Smooth muscle cell (in vitro differentiated cells): ENCODE data around the gene RIPOR1. TPM values are rescaled to one million over a fixed set of nuclear protein-coding genes. Genes with fewer than 3 reads are reported as not detected.
"Not testable (repeated sequence)": the region's sequence is repeated elsewhere in the genome, so short reads cannot be mapped to it uniquely, and the experiment has no call there.

Experiments
- DNase-seq: peaks from one replicate; lab custom pipeline; 2025; ENCODE audit not compliant: unreplicated experiment; lab: John Stamatoyannopoulos, UW
- H2AFZ ChIP-seq: fragments of 200-600 bp; sonication (generic); 2 replicates; pipeline ENCODE4 v1.6.0; 2016; ENCODE audit warnings: antibody characterized with exemption, low read depth, mild to moderate bottlenecking
- H3F3A ChIP-seq: fragments of 200-600 bp; sonication (generic); 2 replicates; pipeline ENCODE4 v1.6.0; 2017; ENCODE audit warnings: antibody characterized with exemption, low read depth
- H3K27ac ChIP-seq: fragments of 200-600 bp; sonication (generic); 2 replicates; pipeline ENCODE4 v1.5.1; 2016; ENCODE audit warnings: low read depth, mild to moderate bottlenecking
- H3K27me3 ChIP-seq: fragments of 200-600 bp; sonication (generic); 2 replicates; pipeline ENCODE4 v1.6.1; 2016; ENCODE audit warnings: low read depth, mild to moderate bottlenecking
- H3K36me3 ChIP-seq: fragments of 200-600 bp; sonication (generic); 2 replicates; pipeline ENCODE4 v1.5.1; 2016; ENCODE audit warnings: low read depth
- H3K4me1 ChIP-seq: fragments of 200-600 bp; sonication (generic); 2 replicates; pipeline ENCODE4 v1.5.1; 2016; ENCODE audit warnings: low read depth
- H3K4me2 ChIP-seq: fragments of 200-600 bp; sonication (generic); 2 replicates; pipeline ENCODE4 v1.6.0; 2016; ENCODE audit warnings: mild to moderate bottlenecking
- H3K4me3 ChIP-seq: fragments of 200-600 bp; sonication (generic); 2 replicates; pipeline ENCODE4 v1.5.1; 2016; ENCODE audit warnings: mild to moderate bottlenecking
- H3K79me2 ChIP-seq: fragments of 200-600 bp; sonication (generic); 2 replicates; pipeline ENCODE4 v1.6.0; 2016; ENCODE audit warnings: low read depth, mild to moderate bottlenecking
- H3K9ac ChIP-seq: fragments of 200-600 bp; sonication (generic); 2 replicates; pipeline ENCODE4 v1.6.0; 2016; ENCODE audit warnings: low read depth
- H3K9me3 ChIP-seq: fragments of 200-600 bp; sonication (generic); replicated peaks from 2 replicates; pipeline ENCODE4 v1.5.1; 2016; ENCODE audit warnings: low read depth
- H4K20me1 ChIP-seq: fragments of 200-600 bp; sonication (generic); 2 replicates; pipeline ENCODE4 v1.6.0; 2016; ENCODE audit warnings: low read depth
- CTCF ChIP-seq: fragments of 200-600 bp; sonication (generic); IDR thresholded peaks from 2 replicates; pipeline ENCODE4 v1.5.1; 2017; ENCODE audit warnings: borderline replicate concordance, mild to moderate bottlenecking, antibody characterized with exemption; ENCODE audit not compliant: insufficient read depth, poor library complexity, severe bottlenecking
- WGBS: methylation state at CpG from one replicate; pipeline ENCODE4 v1.1.7; 2016; ENCODE audit warnings: low lambda C conversion rate; 5-methylcytosine and 5-hydroxymethylcytosine counted together
- polyA plus RNA-seq: library from polyadenylated mRNA; unstranded; fragments of >200 nt; fragmentation: Nextera tagmentation; extraction: Ambion mirVana; gene quantifications from 2 replicates; pipeline ENCODE4 v1.2.1, GENCODE V29; 2016
- total RNA-seq: library from RNA; depleted of rRNA; stranded (reverse); fragments of >200 nt; gene quantifications from 2 replicates; pipeline ENCODE4 v1.2.3, GENCODE V29; 2014

RIPOR1 gene
- total and polyA plus RNA-seq, 2 experiments from 2014 or later, result 26.6 to 47.3 TPM

GRCh38 chr16:67483731-67484525 is 44.7 kb upstream of the RIPOR1 start:
- H3K36me3 ChIP-seq, result no peaks in the 10 kb centered on the region
- no peak for DNase-seq
- H3K9me3 ChIP-seq, result no peaks in the 10 kb centered on the region
- H3K4me3 ChIP-seq, result no peak overlapping the region
- no peak for TF ChIP-seq CTCF
- peaks cover 3% of the 10 kb centered on the region for H3K4me1 ChIP-seq
- H4K20me1 ChIP-seq, result peaks cover 9% of the 10 kb centered on the region
- H3F3A ChIP-seq, result no peaks in the 10 kb centered on the region
- peaks cover 12% of the 10 kb centered on the region for H3K79me2 ChIP-seq
- WGBS, result 86% methylated on average over 12 of the region's 12 CpGs
- H2AFZ ChIP-seq, result no peak overlapping the region
- H3K27ac ChIP-seq, result no peak overlapping the region
- H3K9ac ChIP-seq, result no peak overlapping the region
- no peaks in the 10 kb centered on the region for H3K27me3 ChIP-seq
- H3K4me2 ChIP-seq, result no peak overlapping the region

DNA sequence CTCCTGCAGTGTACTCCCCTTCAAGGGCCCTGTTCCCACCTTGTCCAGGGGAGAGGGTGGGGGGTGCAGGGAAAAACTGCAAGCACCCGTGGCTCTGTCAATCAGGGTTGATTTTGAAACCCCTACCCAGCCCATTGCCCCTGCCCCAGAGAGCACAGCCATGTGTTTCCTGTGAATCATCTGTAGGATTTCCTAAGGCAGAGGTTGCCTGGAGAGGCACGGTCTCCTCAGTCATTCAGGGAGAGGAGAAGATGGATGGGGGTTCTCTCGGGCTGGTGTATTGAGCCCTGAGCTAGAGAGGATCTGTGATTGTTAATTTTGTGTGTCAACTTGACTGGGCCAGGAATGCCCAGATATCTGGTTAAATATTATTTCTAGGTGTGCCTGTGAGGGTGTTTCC is 41.8 kb upstream of the RIPOR1 start:
- no peaks in the 10 kb centered on the region for H3K9me3 ChIP-seq
- no peak overlapping the region for H3K27ac ChIP-seq
- no peak for DNase-seq
- H3K4me3 ChIP-seq, result no peak overlapping the region
- no peak overlapping the region for H3K4me2 ChIP-seq
- no peak overlapping the region for H2AFZ ChIP-seq
- H3F3A ChIP-seq, result no peaks in the 10 kb centered on the region
- no peak for TF ChIP-seq CTCF
- H3K9ac ChIP-seq, result no peak overlapping the region
- H3K4me1 ChIP-seq, result peaks cover 10% of the 10 kb centered on the region
- H3K79me2 ChIP-seq, result no peaks in the 10 kb centered on the region
- 68% methylated on average over 3 of the region's 3 CpGs for WGBS
- H3K27me3 ChIP-seq, result no peaks in the 10 kb centered on the region
- H4K20me1 ChIP-seq, result no peaks in the 10 kb centered on the region
- H3K36me3 ChIP-seq, result no peaks in the 10 kb centered on the region

DNA sequence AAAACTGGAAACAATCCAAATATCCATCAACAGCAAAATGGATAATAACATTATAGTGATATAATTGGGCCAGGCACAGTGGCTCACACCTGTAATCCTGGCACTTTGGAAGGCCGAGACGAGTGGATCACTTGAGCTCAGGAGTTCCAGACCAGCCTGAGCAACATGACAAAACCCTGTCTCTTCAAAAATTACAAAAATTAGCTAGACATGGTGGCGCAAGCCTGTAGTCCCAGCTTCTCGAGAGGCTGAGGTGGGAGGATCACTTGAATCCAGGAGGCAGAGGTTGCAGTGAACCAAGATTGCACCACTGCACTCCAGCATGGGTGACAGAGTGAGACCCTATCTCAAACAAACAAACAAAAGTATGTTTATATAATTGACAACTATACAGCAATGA is 41.1 kb upstream of the RIPOR1 start:
- not testable (repeated sequence) for DNase-seq, H3K4me3 ChIP-seq, H3K4me2 ChIP-seq, H3K27ac ChIP-seq, H3K79me2 ChIP-seq, H3K36me3 ChIP-seq, H3K9me3 ChIP-seq, H4K20me1 ChIP-seq, H3F3A ChIP-seq, H3K9ac ChIP-seq, H3K27me3 ChIP-seq, H2AFZ ChIP-seq
- 93% methylated on average over 4 of the region's 4 CpGs for WGBS
- peaks cover 10% of the 10 kb centered on the region for H3K4me1 ChIP-seq

DNA sequence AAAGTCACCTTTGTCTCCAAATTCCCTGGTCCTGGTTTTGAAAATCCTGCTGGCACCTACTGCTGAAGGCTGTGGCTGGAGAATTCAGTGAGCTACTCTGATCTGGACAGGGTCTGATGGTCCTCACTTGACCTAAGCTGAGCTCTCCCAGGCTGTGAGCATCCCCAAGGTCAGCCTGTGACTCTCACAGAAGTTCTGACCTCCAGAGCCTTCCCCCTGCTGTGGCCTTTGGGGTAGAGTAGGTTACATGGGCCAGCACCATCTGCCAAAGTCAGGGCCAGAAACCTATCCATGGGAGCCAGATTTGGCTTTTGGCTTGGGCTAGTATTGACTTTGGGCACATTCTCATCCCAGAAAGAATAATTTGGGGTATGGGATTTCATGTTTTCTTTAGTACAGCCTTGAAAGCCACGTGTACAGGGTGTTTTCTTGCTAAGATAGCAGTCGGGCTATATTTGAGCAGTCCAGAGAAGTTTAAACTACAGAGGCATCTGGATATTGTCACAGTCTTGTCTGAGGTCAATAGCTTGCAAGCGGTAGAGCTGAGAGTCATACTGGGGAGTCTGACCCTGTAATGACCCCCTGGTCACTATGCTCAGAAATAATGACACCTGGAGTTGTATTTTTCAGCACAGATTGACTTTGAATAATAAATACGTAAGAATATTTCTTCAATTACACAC is 39.1 kb upstream of the RIPOR1 start:
- H3F3A ChIP-seq, result no peaks in the 10 kb centered on the region
- H3K4me1 ChIP-seq, result peaks cover 10% of the 10 kb centered on the region
- H3K79me2 ChIP-seq, result no peaks in the 10 kb centered on the region
- no peak for TF ChIP-seq CTCF
- 33% methylated on average over 4 of the region's 4 CpGs for WGBS
- H3K4me3 ChIP-seq, result no peak overlapping the region
- H3K36me3 ChIP-seq, result no peaks in the 10 kb centered on the region
- DNase-seq, result no peak
- H3K27me3 ChIP-seq, result no peaks in the 10 kb centered on the region
- no peak overlapping the region for H3K27ac ChIP-seq
- no peaks in the 10 kb centered on the region for H4K20me1 ChIP-seq
- no peak overlapping the region for H3K4me2 ChIP-seq
- H3K9ac ChIP-seq, result no peak overlapping the region
- peak overlapping the region; percentile 1 for H2AFZ ChIP-seq
- H3K9me3 ChIP-seq, result no peaks in the 10 kb centered on the region
